Measurements from ENCODE around the gene IPMK. TPM values are rescaled to one million over a fixed set of nuclear protein-coding genes. Genes with fewer than 3 reads are reported as not detected.

Gene IPMK
- total and polyA plus RNA-seq, 2 experiments from 2014 or later, result 3.6 to 6.6 TPM

- Histone ChIP-seq H3K79me2 (ENCODE audit: insufficient read depth) (no peaks in the 10 kb centered on the region), H3K36me3 (ENCODE audit: low read depth) (no peaks in the 10 kb centered on the region), H3K9me2 (ENCODE audit: insufficient read depth) (no peaks in the 10 kb centered on the region), H2AFZ (no peak overlapping the region), H3K27me3 (replicated peaks; ENCODE audit: insufficient read depth) (no peaks in the 10 kb centered on the region), H3F3A (ENCODE audit: insufficient read depth) (peaks cover 10% of the 10 kb centered on the region; the same call in 1 of the 2 replicates), H3K9me3 (ENCODE audit: low read depth) (no peaks in the 10 kb centered on the region), H3K4me3 (no peak overlapping the region), H3K4me2 (ENCODE audit: unreplicated experiment) (no peak overlapping the region), H4K20me1 (ENCODE audit: insufficient read depth) (no peaks in the 10 kb centered on the region), H3K27ac (no peak overlapping the region), H3K9ac (no peak overlapping the region), H3K4me1 (ENCODE audit: insufficient read depth) (peaks cover 35% of the 10 kb centered on the region)
- in situ Hi-C loops (cut with MboI), result no loop called here
- TF ChIP-seq EZH2 (IDR thresholded peaks at IDR 0.05; ENCODE audit: insufficient read depth, poor library complexity, severe bottlenecking), result no peak
- no peak for TF ChIP-seq EZH2phosphoT487 (IDR thresholded peaks at IDR 0.05; ENCODE audit: insufficient read depth, low read depth)
- peak; percentile 22 for DNase-seq
These were observed 47.8 kb downstream of the IPMK start for GRCh38 chr10:58219875-58220274.

GRCh38 chr10:58217612-58218011, 50.1 kb downstream of the IPMK start:
- Histone ChIP-seq H3K79me2 (ENCODE audit: insufficient read depth) (no peaks in the 10 kb centered on the region), H3K4me3 (no peak overlapping the region), H3K27ac (no peak overlapping the region), H3K4me1 (ENCODE audit: insufficient read depth) (peaks cover 35% of the 10 kb centered on the region), H4K20me1 (ENCODE audit: insufficient read depth) (no peaks in the 10 kb centered on the region), H2AFZ (no peak overlapping the region), H3K4me2 (ENCODE audit: unreplicated experiment) (no peak overlapping the region), H3K9me2 (ENCODE audit: insufficient read depth) (no peaks in the 10 kb centered on the region), H3K9me3 (ENCODE audit: low read depth) (no peaks in the 10 kb centered on the region), H3K36me3 (ENCODE audit: low read depth) (no peaks in the 10 kb centered on the region; the same call in 1 of the 2 replicates), H3F3A (ENCODE audit: insufficient read depth) (peaks cover 10% of the 10 kb centered on the region; the same call in 1 of the 2 replicates), H3K27me3 (replicated peaks; ENCODE audit: insufficient read depth) (no peaks in the 10 kb centered on the region), H3K9ac (no peak overlapping the region)
- in situ Hi-C loops (cut with MboI), result no loop called here
- whole genome bisulfite sequencing, 2 experiments (ENCODE audit: low coverage in 1 of 2, low lambda C conversion rate in 2 of 2, missing lambda C conversion rate in 2 of 2), result 73 to 86% methylated on average over 4 of the region's 4 CpGs
- peak; percentile 52 for DNase-seq
- no peak for TF ChIP-seq EZH2phosphoT487 (IDR thresholded peaks at IDR 0.05; ENCODE audit: insufficient read depth, low read depth)
- no peak for TF ChIP-seq EZH2 (IDR thresholded peaks at IDR 0.05; ENCODE audit: insufficient read depth, poor library complexity, severe bottlenecking)

- H3K36me3 ChIP-seq (ENCODE audit: low read depth), result no peaks in the 10 kb centered on the region; the same call in 1 of the 2 replicates
- H3K9ac ChIP-seq, result no peak overlapping the region
- 97 to 98% methylated on average over 3 of the region's 3 CpGs for WGBS, 2 experiments (ENCODE audit: low coverage in 1 of 2, low lambda C conversion rate in 2 of 2, missing lambda C conversion rate in 2 of 2)
- H3K4me3 ChIP-seq, result no peak overlapping the region
- no peak for TF ChIP-seq EZH2 (IDR thresholded peaks at IDR 0.05; ENCODE audit: insufficient read depth, poor library complexity, severe bottlenecking)
- TF ChIP-seq EZH2phosphoT487 (IDR thresholded peaks at IDR 0.05; ENCODE audit: insufficient read depth, low read depth), result no peak
- DNase-seq, result no peak
- H3K4me1 ChIP-seq (ENCODE audit: insufficient read depth), result peaks cover 5% of the 10 kb centered on the region
- H3K9me2 ChIP-seq (ENCODE audit: insufficient read depth), result no peaks in the 10 kb centered on the region
- H4K20me1 ChIP-seq (ENCODE audit: insufficient read depth), result no peaks in the 10 kb centered on the region
- H3K4me2 ChIP-seq (ENCODE audit: unreplicated experiment), result no peak overlapping the region
- in situ Hi-C loops (cut with MboI), result no loop called here
- no peaks in the 10 kb centered on the region for H3K27me3 ChIP-seq (replicated peaks; ENCODE audit: insufficient read depth)
- H3K79me2 ChIP-seq (ENCODE audit: insufficient read depth), result no peaks in the 10 kb centered on the region
- H3K9me3 ChIP-seq (ENCODE audit: low read depth), result no peaks in the 10 kb centered on the region
- H3K27ac ChIP-seq, result no peak overlapping the region
- no peak overlapping the region for H2AFZ ChIP-seq
- H3F3A ChIP-seq (ENCODE audit: insufficient read depth), result no peaks in the 10 kb centered on the region
These were observed 55.1 kb downstream of the IPMK start for GRCh38 chr10:58212622-58213021.

- no peaks in the 10 kb centered on the region for H3K9me3 ChIP-seq (ENCODE audit: low read depth)
- H3K9me2 ChIP-seq (ENCODE audit: insufficient read depth), result no peaks in the 10 kb centered on the region
- no peaks in the 10 kb centered on the region for H3F3A ChIP-seq (ENCODE audit: insufficient read depth)
- H3K4me1 ChIP-seq (ENCODE audit: insufficient read depth), result no peaks in the 10 kb centered on the region
- in situ Hi-C loops (cut with MboI), result no loop called here
- no peak overlapping the region for H3K4me3 ChIP-seq
- no peak overlapping the region for H3K4me2 ChIP-seq (ENCODE audit: unreplicated experiment)
- no peaks in the 10 kb centered on the region; the same call in 1 of the 2 replicates for H3K36me3 ChIP-seq (ENCODE audit: low read depth)
- no peaks in the 10 kb centered on the region for H4K20me1 ChIP-seq (ENCODE audit: insufficient read depth)
- no peak overlapping the region for H3K9ac ChIP-seq
- H3K27ac ChIP-seq, result no peak overlapping the region
- H3K79me2 ChIP-seq (ENCODE audit: insufficient read depth), result no peaks in the 10 kb centered on the region
- no peaks in the 10 kb centered on the region for H3K27me3 ChIP-seq (replicated peaks; ENCODE audit: insufficient read depth)
- WGBS, 2 experiments (ENCODE audit: low coverage in 1 of 2, low lambda C conversion rate in 2 of 2, missing lambda C conversion rate in 2 of 2), result 93 to 100% methylated on average over 5 to 6 of the region's 6 CpGs
- no peak overlapping the region for H2AFZ ChIP-seq
- TF ChIP-seq EZH2 (IDR thresholded peaks at IDR 0.05; ENCODE audit: insufficient read depth, poor library complexity, severe bottlenecking) (no peak), EZH2phosphoT487 (IDR thresholded peaks at IDR 0.05; ENCODE audit: insufficient read depth, low read depth) (no peak)
- DNase-seq, result no peak
These were observed 57.5 kb downstream of the IPMK start for GRCh38 chr10:58210160-58210559.

- in situ Hi-C loops (cut with MboI), result no loop called here
- Histone ChIP-seq H3F3A (ENCODE audit: insufficient read depth) (no peaks in the 10 kb centered on the region), H4K20me1 (ENCODE audit: insufficient read depth) (no peaks in the 10 kb centered on the region), H3K9me2 (ENCODE audit: insufficient read depth) (no peaks in the 10 kb centered on the region), H3K79me2 (ENCODE audit: insufficient read depth) (no peaks in the 10 kb centered on the region), H3K4me2 (ENCODE audit: unreplicated experiment) (no peak overlapping the region), H3K4me1 (ENCODE audit: insufficient read depth) (no peaks in the 10 kb centered on the region), H3K9me3 (ENCODE audit: low read depth) (no peaks in the 10 kb centered on the region), H3K36me3 (ENCODE audit: low read depth) (no peaks in the 10 kb centered on the region; the same call in 1 of the 2 replicates), H3K9ac (no peak overlapping the region), H2AFZ (no peak overlapping the region), H3K27ac (no peak overlapping the region), H3K27me3 (replicated peaks; ENCODE audit: insufficient read depth) (no peaks in the 10 kb centered on the region), H3K4me3 (no peak overlapping the region)
- WGBS, 2 experiments (ENCODE audit: low coverage in 1 of 2, low lambda C conversion rate in 2 of 2, missing lambda C conversion rate in 2 of 2), result 99 to 100% methylated on average over 3 of the region's 3 CpGs
- no peak for DNase-seq
- TF ChIP-seq EZH2 (IDR thresholded peaks at IDR 0.05; ENCODE audit: insufficient read depth, poor library complexity, severe bottlenecking), result no peak
- TF ChIP-seq EZH2phosphoT487 (IDR thresholded peaks at IDR 0.05; ENCODE audit: insufficient read depth, low read depth), result no peak
These were observed 58.0 kb downstream of the IPMK start for GRCh38 chr10:58209669-58210068.
